WTC11 (cell line): ENCODE measurements around the gene CASR. TPM values are rescaled to one million over a fixed set of nuclear protein-coding genes. Genes with fewer than 3 reads are reported as not detected.

Experiments
- ATAC-seq: fragments of 200-7000 bp; cut with Tn5 transposase; 2 replicates; pipeline ENCODE4 v1.10.0; 2021; ENCODE audit warnings: mild to moderate bottlenecking, moderate library complexity
- CTCF ChIA-PET: fragments of 300-600 bp; sonication (Branson Sonifier 250); formaldehyde crosslinking; loops from one replicate; lab custom pipeline; 2021; ENCODE audit warnings: antibody characterized with exemption; lab: Charles Lee
- POLR2A ChIA-PET: fragments of 350-600 bp; sonication (Branson Sonifier 250); formaldehyde crosslinking; loops from one replicate; lab custom pipeline; 2021; ENCODE audit warnings: antibody characterized with exemption; lab: Charles Lee
- DNase-seq: peaks from one replicate; pipeline ENCODE4 v3.0.0; 2021; ENCODE audit warnings: low spot score
- H3K27ac Mint-ChIP-seq: 2 replicates; pipeline ENCODE4 v1.8.0; 2021; ENCODE audit warnings: mixed read lengths
- H3K27me3 Mint-ChIP-seq: 2 replicates; pipeline ENCODE4 v1.8.0; 2021; ENCODE audit warnings: low read depth, mild to moderate bottlenecking, moderate library complexity, mixed read lengths
- H3K36me3 Mint-ChIP-seq: 2 replicates; pipeline ENCODE4 v1.8.0; 2021; ENCODE audit warnings: mixed read lengths
- H3K4me1 Mint-ChIP-seq: 2 replicates; pipeline ENCODE4 v1.8.0; 2022; ENCODE audit warnings: mixed read lengths
- H3K4me3 Mint-ChIP-seq: 2 replicates; pipeline ENCODE4 v1.8.0; 2021; ENCODE audit warnings: mild to moderate bottlenecking, moderate library complexity, mixed read lengths
- H3K9me3 Mint-ChIP-seq: 2 replicates; pipeline ENCODE4 v1.8.0; 2021; ENCODE audit warnings: mixed read lengths
- CBFB ChIP-seq: sonication (generic); formaldehyde crosslinking; IDR thresholded peaks from 2 replicates; pipeline ENCODE4 v1.8.1; 2022; ENCODE audit warnings: mild to moderate bottlenecking, low read depth, missing genetic modification reagents
- EMX1 ChIP-seq: fragments of 250-450 bp; sonication (Bioruptor Pico); IDR thresholded peaks from 2 replicates; pipeline ENCODE4 v1.8.0; 2021; ENCODE audit warnings: mild to moderate bottlenecking
- FOXJ3 ChIP-seq: sonication (generic); formaldehyde crosslinking; IDR thresholded peaks from 2 replicates; pipeline ENCODE4 v1.9.0; 2021; ENCODE audit warnings: missing genetic modification reagents, mild to moderate bottlenecking, borderline replicate concordance
- GTF2I ChIP-seq: fragments of 250-450 bp; sonication (Bioruptor Pico); conservative IDR thresholded peaks from 2 replicates; pipeline ENCODE4 v1.4.0; 2021; ENCODE audit warnings: mild to moderate bottlenecking
- HMGA2 ChIP-seq: fragments of 250-450 bp; sonication (Bioruptor Pico); IDR thresholded peaks from 2 replicates; pipeline ENCODE4 v1.4.0; 2021; ENCODE audit warnings: mild to moderate bottlenecking, moderate library complexity
- MYBL2 ChIP-seq: sonication (generic); formaldehyde crosslinking; IDR thresholded peaks from 2 replicates; pipeline ENCODE4 v1.8.1; 2023; ENCODE audit warnings: mild to moderate bottlenecking, moderate library complexity, missing genetic modification reagents
- NR2C2 ChIP-seq: sonication (generic); formaldehyde crosslinking; IDR thresholded peaks from 2 replicates; pipeline ENCODE4 v1.8.0; 2022; ENCODE audit warnings: mild to moderate bottlenecking, missing genetic modification reagents
- OVOL2 ChIP-seq: fragments of 250-450 bp; sonication (Bioruptor Pico); IDR thresholded peaks from 2 replicates; pipeline ENCODE4 v1.9.0; 2021; ENCODE audit warnings: mild to moderate bottlenecking, borderline replicate concordance
- TEAD1 ChIP-seq: sonication (generic); formaldehyde crosslinking; IDR thresholded peaks from 2 replicates; pipeline ENCODE4 v1.8.0; 2022; ENCODE audit warnings: mild to moderate bottlenecking, missing genetic modification reagents
- ZBTB21 ChIP-seq: sonication (generic); formaldehyde crosslinking; IDR thresholded peaks from 2 replicates; pipeline ENCODE4 v1.8.1; 2023; ENCODE audit warnings: mild to moderate bottlenecking, missing genetic modification reagents, borderline replicate concordance
- ZNF232 ChIP-seq: sonication (generic); formaldehyde crosslinking; IDR thresholded peaks from 2 replicates; pipeline ENCODE4 v1.8.0; 2022; ENCODE audit warnings: mild to moderate bottlenecking, missing genetic modification reagents
- total RNA-seq: library from RNA; stranded (reverse); gene quantifications from 3 replicates; pipeline ENCODE4 v1.2.3, GENCODE V29; 2021
- TF ChIP-seq, protein P1 (sequence below): sonication (generic); formaldehyde crosslinking; IDR thresholded peaks from 2 replicates; pipeline ENCODE4 v1.8.0; 2023; ENCODE audit warnings: missing genetic modification reagents, mild to moderate bottlenecking, borderline replicate concordance
- TF ChIP-seq, protein P2 (sequence below): fragments of 250-450 bp; sonication (Bioruptor Pico); IDR thresholded peaks from 2 replicates; pipeline ENCODE4 v1.8.0; 2021; ENCODE audit warnings: mild to moderate bottlenecking
- TF ChIP-seq, protein P3 (sequence below): sonication (generic); formaldehyde crosslinking; IDR thresholded peaks from 2 replicates; pipeline ENCODE4 v1.8.1; 2023; ENCODE audit warnings: mild to moderate bottlenecking, missing genetic modification reagents, moderate library complexity
- TF ChIP-seq, protein P4 (sequence below): fragments of 250-450 bp; sonication (Bioruptor Pico); IDR thresholded peaks from 2 replicates; pipeline ENCODE4 v1.9.0; 2021; ENCODE audit warnings: moderate library complexity, mild to moderate bottlenecking, inconsistent platforms, borderline replicate concordance

Gene CASR
- total RNA-seq, 1 experiment from 2014 or later: 0.24 TPM

DNA sequence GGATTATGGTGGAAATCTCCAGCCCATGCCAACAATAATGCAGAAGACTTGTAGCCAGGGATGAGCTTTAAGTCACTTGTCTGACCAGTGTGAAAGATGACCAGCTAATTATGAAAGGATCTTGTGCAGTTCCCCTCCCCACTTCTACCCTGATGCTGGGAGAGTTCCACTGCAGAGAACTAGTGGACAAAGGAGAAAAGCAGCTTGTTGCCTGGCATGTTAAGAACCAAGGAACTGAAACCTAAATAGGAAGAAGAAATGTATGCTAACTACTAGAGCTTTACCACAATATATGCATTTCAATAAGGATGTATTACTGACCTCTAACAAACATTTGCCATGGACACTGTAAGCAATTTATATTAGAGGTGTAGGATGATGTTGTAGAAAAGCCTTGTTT is 89.4 kb downstream of the CASR start (continued):
- TF ChIP-seq, protein P1, sequence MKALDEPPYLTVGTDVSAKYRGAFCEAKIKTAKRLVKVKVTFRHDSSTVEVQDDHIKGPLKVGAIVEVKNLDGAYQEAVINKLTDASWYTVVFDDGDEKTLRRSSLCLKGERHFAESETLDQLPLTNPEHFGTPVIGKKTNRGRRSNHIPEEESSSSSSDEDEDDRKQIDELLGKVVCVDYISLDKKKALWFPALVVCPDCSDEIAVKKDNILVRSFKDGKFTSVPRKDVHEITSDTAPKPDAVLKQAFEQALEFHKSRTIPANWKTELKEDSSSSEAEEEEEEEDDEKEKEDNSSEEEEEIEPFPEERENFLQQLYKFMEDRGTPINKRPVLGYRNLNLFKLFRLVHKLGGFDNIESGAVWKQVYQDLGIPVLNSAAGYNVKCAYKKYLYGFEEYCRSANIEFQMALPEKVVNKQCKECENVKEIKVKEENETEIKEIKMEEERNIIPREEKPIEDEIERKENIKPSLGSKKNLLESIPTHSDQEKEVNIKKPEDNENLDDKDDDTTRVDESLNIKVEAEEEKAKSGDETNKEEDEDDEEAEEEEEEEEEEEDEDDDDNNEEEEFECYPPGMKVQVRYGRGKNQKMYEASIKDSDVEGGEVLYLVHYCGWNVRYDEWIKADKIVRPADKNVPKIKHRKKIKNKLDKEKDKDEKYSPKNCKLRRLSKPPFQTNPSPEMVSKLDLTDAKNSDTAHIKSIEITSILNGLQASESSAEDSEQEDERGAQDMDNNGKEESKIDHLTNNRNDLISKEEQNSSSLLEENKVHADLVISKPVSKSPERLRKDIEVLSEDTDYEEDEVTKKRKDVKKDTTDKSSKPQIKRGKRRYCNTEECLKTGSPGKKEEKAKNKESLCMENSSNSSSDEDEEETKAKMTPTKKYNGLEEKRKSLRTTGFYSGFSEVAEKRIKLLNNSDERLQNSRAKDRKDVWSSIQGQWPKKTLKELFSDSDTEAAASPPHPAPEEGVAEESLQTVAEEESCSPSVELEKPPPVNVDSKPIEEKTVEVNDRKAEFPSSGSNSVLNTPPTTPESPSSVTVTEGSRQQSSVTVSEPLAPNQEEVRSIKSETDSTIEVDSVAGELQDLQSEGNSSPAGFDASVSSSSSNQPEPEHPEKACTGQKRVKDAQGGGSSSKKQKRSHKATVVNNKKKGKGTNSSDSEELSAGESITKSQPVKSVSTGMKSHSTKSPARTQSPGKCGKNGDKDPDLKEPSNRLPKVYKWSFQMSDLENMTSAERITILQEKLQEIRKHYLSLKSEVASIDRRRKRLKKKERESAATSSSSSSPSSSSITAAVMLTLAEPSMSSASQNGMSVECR (CRISPR knock-in tag): no peak
- no peak for TF ChIP-seq NR2C2 (CRISPR knock-in tag)
- TF ChIP-seq OVOL2 (CRISPR knock-in tag): no peak
- TF ChIP-seq MYBL2: no peak
- TF ChIP-seq TEAD1 (CRISPR knock-in tag): no peak
- TF ChIP-seq, all 79 proteins: peak for 0

DNA sequence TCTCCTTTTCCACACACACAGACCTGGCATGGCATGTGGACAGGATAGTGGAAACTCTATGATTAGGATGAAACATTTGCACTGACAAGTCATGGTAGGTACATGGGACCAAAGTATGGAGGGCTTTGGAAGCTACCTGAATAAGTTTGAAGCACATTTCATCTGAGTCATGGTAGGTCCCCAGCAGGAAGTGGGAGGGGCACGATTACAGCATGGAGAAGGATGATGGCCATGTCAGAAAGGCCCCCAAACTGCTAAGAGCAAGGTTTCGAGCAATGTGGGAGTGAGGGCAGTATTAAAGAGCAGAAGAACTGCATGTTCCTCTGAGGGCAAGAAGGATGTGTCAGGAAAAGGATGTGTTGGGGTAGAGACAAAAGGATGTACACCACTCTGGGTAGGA is 90.0 kb downstream of the CASR start:
- H3K4me1 Mint-ChIP-seq: 0 out of 2 replicates have a peak, but pooled peaks cover 3% of the 10 kb centered on the region
- no peak overlapping the region for H3K27ac Mint-ChIP-seq
- H3K36me3 Mint-ChIP-seq: no peaks in the 10 kb centered on the region
- TF ChIP-seq GTF2I (CRISPR knock-in tag) (no peak), CBFB (no peak), EMX1 (no peak), ZBTB21 (CRISPR knock-in tag) (no peak), NR2C2 (CRISPR knock-in tag) (no peak), ZNF232 (CRISPR knock-in tag) (no peak)
- TF ChIP-seq, protein P2, sequence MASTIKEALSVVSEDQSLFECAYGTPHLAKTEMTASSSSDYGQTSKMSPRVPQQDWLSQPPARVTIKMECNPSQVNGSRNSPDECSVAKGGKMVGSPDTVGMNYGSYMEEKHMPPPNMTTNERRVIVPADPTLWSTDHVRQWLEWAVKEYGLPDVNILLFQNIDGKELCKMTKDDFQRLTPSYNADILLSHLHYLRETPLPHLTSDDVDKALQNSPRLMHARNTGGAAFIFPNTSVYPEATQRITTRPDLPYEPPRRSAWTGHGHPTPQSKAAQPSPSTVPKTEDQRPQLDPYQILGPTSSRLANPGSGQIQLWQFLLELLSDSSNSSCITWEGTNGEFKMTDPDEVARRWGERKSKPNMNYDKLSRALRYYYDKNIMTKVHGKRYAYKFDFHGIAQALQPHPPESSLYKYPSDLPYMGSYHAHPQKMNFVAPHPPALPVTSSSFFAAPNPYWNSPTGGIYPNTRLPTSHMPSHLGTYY: no peak
- ATAC-seq (no peak), DNase-seq (no peak)
- POLR2A ChIA-PET: no interaction called here
- CTCF ChIA-PET: no interaction called here
- peaks cover 6% of the 10 kb centered on the region; the same call in 1 of the 2 replicates for H3K9me3 Mint-ChIP-seq
- H3K4me3 Mint-ChIP-seq: no peak overlapping the region
- no peaks in the 10 kb centered on the region for H3K27me3 Mint-ChIP-seq

DNA sequence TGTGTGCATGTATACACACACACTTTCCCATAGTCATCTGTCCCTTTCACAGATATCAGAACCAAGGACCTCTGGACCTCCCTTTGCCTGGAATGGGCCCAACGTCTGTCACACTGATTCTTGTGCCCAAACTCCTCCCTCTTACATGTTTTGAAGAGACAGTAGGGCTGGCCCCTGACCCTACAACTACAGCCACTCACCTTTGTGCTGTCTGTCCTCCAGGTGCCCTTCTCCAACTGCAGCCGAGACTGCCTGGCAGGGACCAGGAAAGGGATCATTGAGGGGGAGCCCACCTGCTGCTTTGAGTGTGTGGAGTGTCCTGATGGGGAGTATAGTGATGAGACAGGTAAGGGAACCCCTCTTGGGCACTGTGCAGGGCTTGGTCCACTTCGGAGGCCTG is 98.4 kb downstream of the CASR start:
- no peaks in the 10 kb centered on the region for H3K36me3 Mint-ChIP-seq
- H3K27ac Mint-ChIP-seq: no peak overlapping the region
- no peaks in the 10 kb centered on the region for H3K4me1 Mint-ChIP-seq
- H3K9me3 Mint-ChIP-seq: no peaks in the 10 kb centered on the region
- no peak for DNase-seq
- POLR2A ChIA-PET: no interaction called here
- no peaks in the 10 kb centered on the region; the same call in 1 of the 2 replicates for H3K27me3 Mint-ChIP-seq
- H3K4me3 Mint-ChIP-seq: no peak overlapping the region
- ATAC-seq: no peak
- TF ChIP-seq FOXJ3 (no peak), HMGA2 (CRISPR knock-in tag) (no peak)
- TF ChIP-seq, protein P3, sequence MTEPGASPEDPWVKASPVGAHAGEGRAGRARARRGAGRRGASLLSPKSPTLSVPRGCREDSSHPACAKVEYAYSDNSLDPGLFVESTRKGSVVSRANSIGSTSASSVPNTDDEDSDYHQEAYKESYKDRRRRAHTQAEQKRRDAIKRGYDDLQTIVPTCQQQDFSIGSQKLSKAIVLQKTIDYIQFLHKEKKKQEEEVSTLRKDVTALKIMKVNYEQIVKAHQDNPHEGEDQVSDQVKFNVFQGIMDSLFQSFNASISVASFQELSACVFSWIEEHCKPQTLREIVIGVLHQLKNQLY (CRISPR knock-in tag): no peak
- TF ChIP-seq, protein P4, sequence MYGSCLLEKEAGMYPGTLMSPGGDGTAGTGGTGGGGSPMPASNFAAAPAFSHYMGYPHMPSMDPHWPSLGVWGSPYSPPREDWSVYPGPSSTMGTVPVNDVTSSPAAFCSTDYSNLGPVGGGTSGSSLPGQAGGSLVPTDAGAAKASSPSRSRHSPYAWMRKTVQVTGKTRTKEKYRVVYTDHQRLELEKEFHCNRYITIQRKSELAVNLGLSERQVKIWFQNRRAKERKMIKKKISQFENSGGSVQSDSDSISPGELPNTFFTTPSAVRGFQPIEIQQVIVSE (CRISPR knock-in tag): no peak
- TF ChIP-seq, all 79 proteins: peak for 0
- CTCF ChIA-PET: no interaction called here
